SK-N-SH (cell line): ENCODE measurements around the gene ACER3.

Experiments used
- CHD2 ChIP-seq: fragments of 150-350 bp; IDR thresholded peaks from 2 replicates; pipeline ENCODE4 v1.6.1; 2018; ENCODE audit warnings: low read length; ENCODE audit not compliant: partially characterized antibody
- EP300 ChIP-seq, 2 experiments: IDR thresholded peaks; 2 replicates each; pipeline versions ENCODE4 v1.4.0 to v1.6.1; 2012; ENCODE audit warnings: borderline replicate concordance in 1 of 2, low read depth in 1 of 2, low read length in 1 of 2
- FOSL2 ChIP-seq: IDR thresholded peaks from 2 replicates; pipeline ENCODE4 v1.4.0; 2012; ENCODE audit warnings: low read depth, mild to moderate bottlenecking, moderate library complexity, borderline replicate concordance
- GATA2 ChIP-seq: sonication (generic); formaldehyde crosslinking; IDR thresholded peaks from 2 replicates; pipeline ENCODE4 v1.5.0; 2020; ENCODE audit warnings: mild to moderate bottlenecking, missing genetic modification reagents
- JUND ChIP-seq: IDR thresholded peaks from 2 replicates; pipeline ENCODE4 v1.4.0; 2012
- POLR2AphosphoS5 ChIP-seq: IDR thresholded peaks from 2 replicates; pipeline ENCODE4 v1.6.1; 2012; ENCODE audit warnings: low read depth, low read length
- RAD21 ChIP-seq: IDR thresholded peaks from 2 replicates; pipeline ENCODE4 v1.6.1; 2012; ENCODE audit warnings: mild to moderate bottlenecking, low read length
- REST ChIP-seq: IDR thresholded peaks from 2 replicates; pipeline ENCODE4 v1.6.1; 2012; ENCODE audit warnings: mild to moderate bottlenecking, low read depth, low read length, moderate library complexity
- SIN3A ChIP-seq: IDR thresholded peaks from 2 replicates; pipeline ENCODE4 v1.6.1; 2012; ENCODE audit warnings: low read depth, mild to moderate bottlenecking, low read length, moderate library complexity, borderline replicate concordance
- TAF1 ChIP-seq: IDR thresholded peaks from 2 replicates; pipeline ENCODE4 v1.6.1; 2012; ENCODE audit warnings: low read depth, mild to moderate bottlenecking, low read length, moderate library complexity, borderline replicate concordance
- USF2 ChIP-seq: fragments of 150-350 bp; IDR thresholded peaks from 2 replicates; pipeline ENCODE4 v1.6.1; 2017; ENCODE audit warnings: antibody characterized with exemption, low read length, low read depth, borderline replicate concordance
- YY1 ChIP-seq: IDR thresholded peaks from 2 replicates; pipeline ENCODE4 v1.4.0; 2012; ENCODE audit warnings: low read depth, mild to moderate bottlenecking
- TF ChIP-seq, protein P1 (sequence below): fragments of 200-600 bp; sonication (generic); IDR thresholded peaks from 2 replicates; pipeline ENCODE4 v1.6.1; 2017; ENCODE audit warnings: antibody characterized with exemption, mild to moderate bottlenecking, moderate library complexity

GRCh38 chr11:77035039-77035438, 174.3 kb downstream of the ACER3 start:
- TF ChIP-seq, protein P1, sequence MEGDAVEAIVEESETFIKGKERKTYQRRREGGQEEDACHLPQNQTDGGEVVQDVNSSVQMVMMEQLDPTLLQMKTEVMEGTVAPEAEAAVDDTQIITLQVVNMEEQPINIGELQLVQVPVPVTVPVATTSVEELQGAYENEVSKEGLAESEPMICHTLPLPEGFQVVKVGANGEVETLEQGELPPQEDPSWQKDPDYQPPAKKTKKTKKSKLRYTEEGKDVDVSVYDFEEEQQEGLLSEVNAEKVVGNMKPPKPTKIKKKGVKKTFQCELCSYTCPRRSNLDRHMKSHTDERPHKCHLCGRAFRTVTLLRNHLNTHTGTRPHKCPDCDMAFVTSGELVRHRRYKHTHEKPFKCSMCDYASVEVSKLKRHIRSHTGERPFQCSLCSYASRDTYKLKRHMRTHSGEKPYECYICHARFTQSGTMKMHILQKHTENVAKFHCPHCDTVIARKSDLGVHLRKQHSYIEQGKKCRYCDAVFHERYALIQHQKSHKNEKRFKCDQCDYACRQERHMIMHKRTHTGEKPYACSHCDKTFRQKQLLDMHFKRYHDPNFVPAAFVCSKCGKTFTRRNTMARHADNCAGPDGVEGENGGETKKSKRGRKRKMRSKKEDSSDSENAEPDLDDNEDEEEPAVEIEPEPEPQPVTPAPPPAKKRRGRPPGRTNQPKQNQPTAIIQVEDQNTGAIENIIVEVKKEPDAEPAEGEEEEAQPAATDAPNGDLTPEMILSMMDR = no peak
- TF ChIP-seq GATA2 (CRISPR knock-in tag) = no peak
- TF ChIP-seq YY1 = no peak
- TF ChIP-seq SIN3A = no peak
- no peak for TF ChIP-seq JUND
- no peak for TF ChIP-seq REST
- no peak for TF ChIP-seq USF2
- no peak for TF ChIP-seq FOSL2
- no peak for TF ChIP-seq POLR2AphosphoS5
- no peak for TF ChIP-seq CHD2
- TF ChIP-seq RAD21 = no peak
- TF ChIP-seq EP300 (IDR thresholded peaks at IDR 0.05; ENCODE audit: borderline replicate concordance in 1 of 2, low read depth in 1 of 2, low read length in 1 of 2) = no peak
- no peak for TF ChIP-seq TAF1
